NCI-H187 (cell line): ENCODE measurements around the gene HOXD9.

Source experiments
- DNase-seq, 2 experiments: peaks; one replicate each; lab custom pipeline; 2025; lab: John Stamatoyannopoulos, UW

HOXD9 gene

GRCh38 chr2:176165370-176166050 is 43.0 kb downstream of the HOXD9 start:
- DNase-seq = no peak

DNA sequence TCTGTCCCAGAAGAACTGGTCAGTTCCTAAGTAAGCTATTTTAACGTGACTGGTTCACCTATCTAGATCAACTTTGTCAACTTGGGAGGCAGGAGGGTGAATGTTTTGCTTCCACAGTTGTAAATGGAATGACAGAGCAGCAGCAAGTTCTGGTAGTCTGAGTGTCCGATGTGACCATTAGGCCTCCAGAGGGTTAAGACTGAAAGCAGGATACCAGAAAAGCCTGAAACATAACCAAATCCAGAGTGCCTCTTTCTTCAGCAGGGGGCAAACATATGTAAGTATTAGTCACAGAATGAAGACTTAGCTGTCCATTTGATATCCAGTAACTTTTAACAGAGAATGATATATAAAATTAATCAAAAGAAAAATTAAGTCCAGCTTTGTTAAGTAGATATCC is 43.8 kb downstream of the HOXD9 start:
- no peak for DNase-seq

- DNase-seq = no peak
These were observed 44.9 kb downstream of the HOXD9 start for GRCh38 chr2:176167398-176167797.

DNA sequence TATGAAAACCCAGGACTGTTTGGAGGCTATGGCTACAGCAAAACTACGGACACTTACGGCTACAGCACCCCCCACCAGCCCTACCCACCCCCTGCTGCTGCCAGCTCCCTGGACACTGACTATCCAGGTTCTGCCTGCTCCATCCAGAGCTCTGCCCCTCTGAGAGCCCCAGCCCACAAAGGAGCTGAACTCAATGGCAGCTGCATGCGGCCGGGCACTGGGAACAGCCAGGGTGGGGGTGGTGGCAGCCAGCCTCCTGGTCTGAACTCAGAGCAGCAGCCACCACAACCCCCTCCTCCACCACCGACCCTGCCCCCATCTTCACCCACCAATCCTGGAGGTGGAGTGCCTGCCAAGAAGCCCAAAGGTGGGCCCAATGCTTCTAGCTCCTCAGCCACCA is 46.7 kb downstream of the HOXD9 start:
- DNase-seq = no peak

GRCh38 chr2:176169711-176170110 is 47.2 kb downstream of the HOXD9 start:
- DNase-seq = no peak

- no peak for DNase-seq
These were observed 48.2 kb downstream of the HOXD9 start for GRCh38 chr2:176170602-176171305.

DNA sequence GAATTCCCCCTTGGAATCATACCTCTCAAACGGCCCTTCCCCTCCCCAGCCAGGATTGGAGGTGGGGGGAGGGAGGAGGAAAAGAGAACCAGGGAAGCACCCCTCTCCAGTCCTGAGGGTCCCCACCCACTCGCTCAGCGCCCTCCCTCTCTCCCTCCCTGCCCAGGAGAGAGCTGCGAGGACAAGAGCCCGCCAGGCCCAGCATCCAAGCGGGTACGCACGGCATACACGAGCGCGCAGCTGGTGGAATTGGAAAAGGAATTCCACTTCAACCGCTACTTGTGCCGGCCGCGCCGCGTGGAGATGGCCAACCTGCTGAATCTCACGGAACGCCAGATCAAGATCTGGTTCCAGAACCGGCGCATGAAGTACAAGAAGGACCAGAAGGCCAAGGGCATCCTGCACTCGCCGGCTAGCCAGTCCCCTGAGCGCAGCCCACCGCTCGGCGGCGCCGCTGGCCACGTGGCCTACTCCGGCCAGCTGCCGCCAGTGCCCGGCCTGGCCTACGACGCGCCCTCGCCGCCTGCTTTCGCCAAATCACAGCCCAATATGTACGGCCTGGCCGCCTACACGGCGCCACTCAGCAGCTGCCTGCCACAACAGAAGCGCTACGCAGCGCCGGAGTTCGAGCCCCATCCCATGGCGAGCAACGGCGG is 49.0 kb downstream of the HOXD9 start:
- no peak for DNase-seq

- no peak for DNase-seq
These were observed 49.7 kb downstream of the HOXD9 start for GRCh38 chr2:176172007-176172894.

DNA sequence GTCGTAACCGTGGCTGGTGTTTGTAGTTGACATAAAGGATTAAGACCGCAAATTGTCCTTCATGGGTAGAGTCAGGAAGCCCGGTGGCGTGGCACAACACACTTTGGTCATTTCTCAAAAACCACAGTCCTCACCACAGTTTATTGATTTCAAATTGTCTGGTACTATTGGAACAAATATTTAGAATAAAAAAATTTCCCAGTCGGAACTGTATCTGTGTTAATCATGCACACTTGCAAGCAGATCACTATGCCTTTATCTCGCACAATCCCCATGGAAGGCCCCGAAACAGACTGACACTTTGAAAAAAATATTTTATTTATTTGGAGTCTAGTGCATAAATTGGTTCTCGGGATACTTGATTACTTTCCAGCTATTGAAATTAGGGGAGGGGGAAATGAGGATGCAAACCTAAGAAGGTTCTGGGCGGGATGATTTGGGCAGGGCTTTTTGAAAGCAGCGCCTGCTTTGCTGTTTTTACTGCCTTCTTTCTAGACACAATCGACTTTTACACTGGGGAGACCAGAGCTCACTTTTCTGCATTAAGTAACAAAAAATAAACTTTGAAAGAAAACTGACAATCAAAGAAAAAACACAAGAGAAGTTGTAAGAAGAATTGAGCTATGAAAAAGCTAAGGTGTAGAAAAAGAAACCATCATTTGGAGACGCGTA is 50.5 kb downstream of the HOXD9 start:
- DNase-seq = no peak

DNA sequence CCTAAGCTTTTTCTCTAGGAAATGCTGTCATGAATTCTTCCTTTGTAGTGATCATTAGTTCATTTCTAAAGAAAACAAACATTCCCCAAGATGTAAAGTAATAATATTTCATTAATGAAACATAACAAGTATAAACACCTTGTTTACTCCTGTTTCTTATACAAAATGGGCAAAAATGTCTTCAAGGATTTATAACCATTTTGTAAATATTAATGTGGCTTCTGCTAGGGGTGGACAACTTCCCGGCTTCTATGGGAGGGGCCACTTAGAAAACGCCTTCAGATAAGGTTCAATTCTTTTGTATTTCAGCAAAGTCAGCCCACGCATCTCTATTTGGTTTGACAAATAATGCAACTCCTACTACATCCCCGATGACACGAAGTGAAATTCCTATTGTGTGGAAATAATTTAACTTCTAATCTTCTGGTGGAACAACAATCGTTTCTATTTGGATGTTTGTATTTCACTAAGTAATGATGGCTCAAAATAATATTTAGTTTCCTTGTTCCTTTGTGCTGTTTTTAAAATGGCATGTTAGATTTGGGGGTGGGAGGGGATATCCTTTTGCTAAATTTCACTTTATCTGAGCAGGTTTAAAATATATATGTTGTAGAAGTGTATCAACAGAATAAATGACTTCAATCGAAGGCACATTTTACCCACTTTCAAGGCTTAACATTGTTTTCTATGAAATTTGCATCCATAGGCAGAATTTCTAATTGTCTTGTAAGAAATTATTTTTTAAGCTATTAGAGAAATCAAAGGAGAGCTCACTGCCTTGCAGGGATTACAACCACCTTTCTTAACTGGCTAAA is 51.3 kb downstream of the HOXD9 start:
- DNase-seq = no peak

DNA sequence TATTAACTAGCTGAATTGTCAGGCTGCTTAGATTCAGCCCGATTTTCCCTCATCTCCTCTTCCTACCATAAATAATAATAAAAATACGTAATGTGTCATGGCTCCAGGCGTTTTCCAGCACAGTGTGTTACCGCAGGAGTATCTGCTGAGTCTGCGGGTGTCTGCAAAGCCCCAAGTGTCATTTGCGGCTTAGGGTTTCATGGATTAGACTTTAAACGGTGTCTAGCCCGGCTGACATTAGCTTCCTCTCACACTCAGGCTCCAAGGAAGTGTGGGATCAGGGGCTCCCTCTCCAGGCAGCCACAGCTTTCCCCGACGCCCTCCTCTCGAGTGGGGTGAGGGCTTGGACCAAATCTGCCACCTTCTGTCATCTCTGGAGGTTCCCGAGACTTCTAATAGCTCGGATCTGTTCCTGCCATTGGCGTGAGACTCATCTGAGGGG is 51.9 kb downstream of the HOXD9 start:
- no peak for DNase-seq
